HepG2 (cell line): ENCODE data around the gene PTCH1. TPM values are rescaled to one million over a fixed set of nuclear protein-coding genes. Genes with fewer than 3 reads are reported as not detected.

Experiments used
- ATAC-seq: fragments of 200-7000 bp; cut with Tn5 transposase; 3 replicates; pipeline ENCODE4 v1.9.1; 2020; ENCODE audit warnings: mild to moderate bottlenecking, moderate library complexity
- BruUV-seq: library from RNA; stranded (reverse); fragments of 400-500 nt; replicated peaks from 2 replicates; lab custom pipeline; 2021; lab: Mats Ljungman, UMichigan
- CTCF ChIA-PET: fragments of 300-600 bp; formaldehyde crosslinking; extraction: SDS; loops from one replicate; lab custom pipeline; 2021; ENCODE audit warnings: low total read pairs, inconsistent platforms, low intra/inter-chr PET ratio; lab: Yijun Ruan, JAX
- POLR2A ChIA-PET: fragments of 350-600 bp; sonication (Branson Sonifier 250); formaldehyde crosslinking; loops from one replicate; lab custom pipeline; 2020; ENCODE audit warnings: antibody characterized with exemption, inconsistent platforms; lab: Yijun Ruan, JAX
- DNase-seq: peaks from one replicate; pipeline ENCODE4 v3.0.0-alpha.2; 2015; ENCODE audit warnings: low spot score
- FAIRE-seq: peaks from 3 replicates; lab custom pipeline; 2011; peaks lifted over from hg19 to GRCh38; lab: Jason Lieb, UNC
- H2AFZ ChIP-seq: one replicate; pipeline ENCODE4 v1.6.1; 2011; ENCODE audit warnings: low read length, inconsistent platforms
- H3K27ac ChIP-seq: fragments of 300-600 bp; 3 replicates; pipeline ENCODE4 v1.8.0; 2011; ENCODE audit warnings: mixed run types, mild to moderate bottlenecking, mixed read lengths, low read length, inconsistent platforms; ENCODE audit not compliant: insufficient read depth; ENCODE audit errors: extremely low read length
- H3K27me3 ChIP-seq, 2 experiments: fragments of 200-600 bp in 1 of 2; 2 replicates in 1 of 2; 3 replicates in 1 of 2; pipeline versions ENCODE4 v1.6.0 to v1.8.0; 2011; ENCODE audit warnings: low read length in 2 of 2, mild to moderate bottlenecking in 2 of 2, moderate library complexity in 2 of 2, inconsistent platforms in 1 of 2; ENCODE audit not compliant: insufficient read depth in 2 of 2, control insufficient read depth in 1 of 2
- H3K36me3 ChIP-seq, 2 experiments: fragments of 200-600 bp in 1 of 2; replicated peaks in 1 of 2; 2 replicates in 1 of 2; 3 replicates in 1 of 2; pipeline versions ENCODE4 v1.5.1 to v1.8.0; 2011; ENCODE audit warnings: low read length in 2 of 2, inconsistent platforms in 1 of 2; ENCODE audit not compliant: insufficient read depth in 2 of 2, control insufficient read depth in 1 of 2
- H3K4me1 ChIP-seq: 2 replicates; pipeline ENCODE4 v1.5.1; 2012; ENCODE audit warnings: low read length, inconsistent platforms; ENCODE audit not compliant: insufficient read depth
- H3K4me2 ChIP-seq: 2 replicates; pipeline ENCODE4 v1.6.0; 2011; ENCODE audit warnings: low read depth, low read length, inconsistent platforms
- H3K4me3 ChIP-seq, 3 experiments: fragments of 200-600 bp in 1 of 3; sonication (generic), shearing (Covaris generic) in 1 of 3; replicated peaks in 1 of 3; 2 replicates each; pipeline ENCODE4 v1.5.1; 2011 to 2016; ENCODE audit warnings: low read length in 3 of 3, inconsistent platforms in 2 of 3, low read depth in 2 of 3, mild to moderate bottlenecking in 2 of 3, control low read depth in 1 of 3, mixed read lengths in 1 of 3; ENCODE audit not compliant: insufficient read depth in 1 of 3
- H3K79me2 ChIP-seq: one replicate; pipeline ENCODE4 v1.6.1; 2011; ENCODE audit warnings: low read length, inconsistent platforms; ENCODE audit not compliant: insufficient read depth
- H3K9ac ChIP-seq: 2 replicates; pipeline ENCODE4 v1.6.0; 2011; ENCODE audit warnings: mild to moderate bottlenecking, low read depth, low read length, inconsistent platforms; ENCODE audit not compliant: insufficient read depth
- H3K9me3 ChIP-seq: 2 replicates; pipeline ENCODE4 v1.5.1; 2012; ENCODE audit warnings: mild to moderate bottlenecking, low read length
- H4K20me1 ChIP-seq: 2 replicates; pipeline ENCODE4 v1.6.0; 2011; ENCODE audit warnings: inconsistent platforms, mild to moderate bottlenecking, low read length, moderate library complexity; ENCODE audit not compliant: insufficient read depth
- ARID2 ChIP-seq: sonication (generic); formaldehyde crosslinking; IDR thresholded peaks from 2 replicates; pipeline ENCODE4 v1.8.1; 2022; ENCODE audit warnings: mild to moderate bottlenecking, missing genetic modification reagents, borderline replicate concordance
- CHCHD3 ChIP-seq: sonication (generic); formaldehyde crosslinking; IDR thresholded peaks from 2 replicates; pipeline ENCODE4 v1.8.0; 2022; ENCODE audit warnings: mild to moderate bottlenecking, missing genetic modification reagents, moderate library complexity
- ELK4 ChIP-seq: sonication (generic); formaldehyde crosslinking; IDR thresholded peaks from 2 replicates; pipeline ENCODE4 v1.9.0; 2021; ENCODE audit warnings: missing genetic modification reagents, borderline replicate concordance
- GATA4 ChIP-seq: sonication (generic); IDR thresholded peaks from 2 replicates; pipeline ENCODE4 v1.6.1; 2016; ENCODE audit warnings: antibody characterized with exemption, low read depth, borderline replicate concordance
- GATAD2A ChIP-seq: IDR thresholded peaks from 2 replicates; pipeline ENCODE4 v1.6.1; 2016
- IRF2 ChIP-seq: IDR thresholded peaks from 2 replicates; pipeline ENCODE4 v1.6.1; 2018; ENCODE audit warnings: missing genetic modification reagents, missing compliant biosample characterization
- MXD4 ChIP-seq: IDR thresholded peaks from 2 replicates; pipeline ENCODE4 v1.6.1; 2016; ENCODE audit warnings: mild to moderate bottlenecking, missing biosample characterization, missing genetic modification reagents
- PAWR ChIP-seq: sonication (generic); formaldehyde crosslinking; IDR thresholded peaks from 2 replicates; pipeline ENCODE4 v1.4.0; 2020; ENCODE audit warnings: missing genetic modification reagents, mild to moderate bottlenecking, borderline replicate concordance
- RFX3 ChIP-seq: IDR thresholded peaks from 2 replicates; pipeline ENCODE4 v1.6.1; 2016; ENCODE audit warnings: missing biosample characterization, missing genetic modification reagents
- ZNF781 ChIP-seq: sonication (generic); formaldehyde crosslinking; IDR thresholded peaks from 2 replicates; pipeline ENCODE4 v1.5.1; 2020; ENCODE audit warnings: borderline replicate concordance, mild to moderate bottlenecking, missing genetic modification reagents; ENCODE audit errors: not compliant biosample characterization
- WGBS: methylation state at CpG from one replicate; pipeline ENCODE4 v1.1.6; 2017; ENCODE audit warnings: low lambda C conversion rate; 5-methylcytosine and 5-hydroxymethylcytosine counted together
- in situ Hi-C: cut with HindIII; loops from 2 replicates; pipeline ENCODE4 v1.10.0; 2017; ENCODE audit warnings: low pct_unique_long_range_greater_than_20kb; ENCODE audit not compliant: extremely low pct_ligation_motif_present
- intact Hi-C: fragments of 100-400 bp; cut with micrococcal nuclease; formaldehyde crosslinking; loops from one replicate; pipeline ENCODE4 v1.10.0; 2022; ENCODE audit not compliant: unreplicated experiment
- polyA plus RNA-seq, 8 experiments: library from polyadenylated mRNA; depleted of rRNA in 3 of 8; stranded (reverse) in 7 of 8; unstranded in 1 of 8; fragments of >200 nt; fragmentation: Illumina TruSeq in 4 of 8; extraction: Trizol in 4 of 8; gene quantifications; 2 replicates each; pipeline versions ENCODE4 v1.2.1 to v1.2.3, GENCODE V29; 2011 to 2016; ENCODE audit warnings: low read depth in 4 of 8, missing spikeins in 1 of 8, mixed read lengths in 1 of 8; ENCODE audit not compliant: insufficient read depth in 1 of 8
- total RNA-seq, 5 experiments: library from RNA; depleted of rRNA; stranded (reverse); fragments of >200 nt; fragmentation: Illumina TruSeq; extraction: Trizol; gene quantifications; 2 replicates each; pipeline ENCODE4 v1.2.3, GENCODE V29; 2016; ENCODE audit warnings: low read depth in 1 of 5
- TF ChIP-seq, protein P1 (sequence below): IDR thresholded peaks from 2 replicates; pipeline ENCODE4 v1.6.1; 2016
- TF ChIP-seq, protein P2 (sequence below): sonication (generic); formaldehyde crosslinking; IDR thresholded peaks from 2 replicates; pipeline ENCODE4 v1.8.0; 2022; ENCODE audit warnings: missing genetic modification reagents, mild to moderate bottlenecking, moderate library complexity, borderline replicate concordance

Gene PTCH1
- total and polyA plus RNA-seq, 2 of the 13 experiments (the other 11 are each of a cell fraction or from before 2014, with no cell fraction given): 2.8 to 3.9 TPM

DNA sequence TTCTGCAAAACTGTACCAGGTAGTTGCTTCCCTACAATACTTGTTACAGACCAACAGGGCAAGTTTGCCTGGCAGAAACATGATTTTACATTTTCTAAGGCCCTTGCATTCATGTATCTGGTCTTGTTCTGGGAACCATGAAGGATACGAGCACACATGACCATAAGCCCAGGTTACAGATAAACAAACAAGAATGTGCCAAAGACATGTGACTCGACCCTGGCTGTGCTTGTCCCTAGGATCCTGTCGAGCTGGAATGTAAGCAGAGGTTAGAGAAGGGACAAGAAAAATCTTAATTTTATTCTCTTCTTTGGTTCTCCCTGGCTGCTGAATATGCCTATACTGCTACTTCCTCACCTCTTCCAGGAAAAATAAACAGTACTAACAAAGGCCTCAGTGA, 32.5 kb downstream of the PTCH1 start:
- DNase-seq: no peak

More for the DNA sequence above, 32.5 kb downstream of the PTCH1 start:
- Histone ChIP-seq H3K27ac (no peak overlapping the region), H3K27me3 (no peaks in the 10 kb centered on the region), H3K9me3 (no peaks in the 10 kb centered on the region), H3K9ac (no peak overlapping the region), H3K4me1 (peaks cover 7% of the 10 kb centered on the region; the same call in 1 of the 2 replicates), H2AFZ (no peak overlapping the region), H3K36me3 (peaks cover 0 to 28% of the 10 kb centered on the region in 2 experiments; a peak in 2 of 5 replicates), H3K4me3 (no peak overlapping the region), H3K79me2 (no peaks in the 10 kb centered on the region), H4K20me1 (no peaks in the 10 kb centered on the region), H3K4me2 (no peak overlapping the region)
- 100% methylated on average over 3 of the region's 3 CpGs for WGBS
- FAIRE-seq: no peak
- BruUV-seq: no TSS peak
- intact Hi-C loops: no loop called here
- TF ChIP-seq ELK4 (CRISPR knock-in tag) (no peak), ARID2 (CRISPR knock-in tag) (no peak), RFX3 (no peak), PAWR (CRISPR knock-in tag) (no peak), CHCHD3 (CRISPR knock-in tag) (no peak), GATA4 (no peak), ZNF781 (CRISPR knock-in tag) (no peak), MXD4 (no peak), IRF2 (no peak), GATAD2A (CRISPR knock-in tag) (no peak)
- TF ChIP-seq, protein P1, sequence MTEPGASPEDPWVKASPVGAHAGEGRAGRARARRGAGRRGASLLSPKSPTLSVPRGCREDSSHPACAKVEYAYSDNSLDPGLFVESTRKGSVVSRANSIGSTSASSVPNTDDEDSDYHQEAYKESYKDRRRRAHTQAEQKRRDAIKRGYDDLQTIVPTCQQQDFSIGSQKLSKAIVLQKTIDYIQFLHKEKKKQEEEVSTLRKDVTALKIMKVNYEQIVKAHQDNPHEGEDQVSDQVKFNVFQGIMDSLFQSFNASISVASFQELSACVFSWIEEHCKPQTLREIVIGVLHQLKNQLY (CRISPR knock-in tag): no peak
- TF ChIP-seq, protein P2, sequence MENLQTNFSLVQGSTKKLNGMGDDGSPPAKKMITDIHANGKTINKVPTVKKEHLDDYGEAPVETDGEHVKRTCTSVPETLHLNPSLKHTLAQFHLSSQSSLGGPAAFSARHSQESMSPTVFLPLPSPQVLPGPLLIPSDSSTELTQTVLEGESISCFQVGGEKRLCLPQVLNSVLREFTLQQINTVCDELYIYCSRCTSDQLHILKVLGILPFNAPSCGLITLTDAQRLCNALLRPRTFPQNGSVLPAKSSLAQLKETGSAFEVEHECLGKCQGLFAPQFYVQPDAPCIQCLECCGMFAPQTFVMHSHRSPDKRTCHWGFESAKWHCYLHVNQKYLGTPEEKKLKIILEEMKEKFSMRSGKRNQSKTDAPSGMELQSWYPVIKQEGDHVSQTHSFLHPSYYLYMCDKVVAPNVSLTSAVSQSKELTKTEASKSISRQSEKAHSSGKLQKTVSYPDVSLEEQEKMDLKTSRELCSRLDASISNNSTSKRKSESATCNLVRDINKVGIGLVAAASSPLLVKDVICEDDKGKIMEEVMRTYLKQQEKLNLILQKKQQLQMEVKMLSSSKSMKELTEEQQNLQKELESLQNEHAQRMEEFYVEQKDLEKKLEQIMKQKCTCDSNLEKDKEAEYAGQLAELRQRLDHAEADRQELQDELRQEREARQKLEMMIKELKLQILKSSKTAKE (CRISPR knock-in tag): no peak
- in situ Hi-C loops: no loop called here
- POLR2A ChIA-PET: no interaction called here
- CTCF ChIA-PET: no interaction called here
- ATAC-seq: no peak
